HG03378 (cell line): ENCODE data around the gene CHRM4.

ENCODE experiments used
- ATAC-seq: cut with Tn5 transposase; IDR thresholded peaks from one replicate; pipeline ENCODE4 v1.9.1; 2021; ENCODE audit warnings: mild to moderate bottlenecking, moderate library complexity; ENCODE audit not compliant: unreplicated experiment

CHRM4 gene

DNA sequence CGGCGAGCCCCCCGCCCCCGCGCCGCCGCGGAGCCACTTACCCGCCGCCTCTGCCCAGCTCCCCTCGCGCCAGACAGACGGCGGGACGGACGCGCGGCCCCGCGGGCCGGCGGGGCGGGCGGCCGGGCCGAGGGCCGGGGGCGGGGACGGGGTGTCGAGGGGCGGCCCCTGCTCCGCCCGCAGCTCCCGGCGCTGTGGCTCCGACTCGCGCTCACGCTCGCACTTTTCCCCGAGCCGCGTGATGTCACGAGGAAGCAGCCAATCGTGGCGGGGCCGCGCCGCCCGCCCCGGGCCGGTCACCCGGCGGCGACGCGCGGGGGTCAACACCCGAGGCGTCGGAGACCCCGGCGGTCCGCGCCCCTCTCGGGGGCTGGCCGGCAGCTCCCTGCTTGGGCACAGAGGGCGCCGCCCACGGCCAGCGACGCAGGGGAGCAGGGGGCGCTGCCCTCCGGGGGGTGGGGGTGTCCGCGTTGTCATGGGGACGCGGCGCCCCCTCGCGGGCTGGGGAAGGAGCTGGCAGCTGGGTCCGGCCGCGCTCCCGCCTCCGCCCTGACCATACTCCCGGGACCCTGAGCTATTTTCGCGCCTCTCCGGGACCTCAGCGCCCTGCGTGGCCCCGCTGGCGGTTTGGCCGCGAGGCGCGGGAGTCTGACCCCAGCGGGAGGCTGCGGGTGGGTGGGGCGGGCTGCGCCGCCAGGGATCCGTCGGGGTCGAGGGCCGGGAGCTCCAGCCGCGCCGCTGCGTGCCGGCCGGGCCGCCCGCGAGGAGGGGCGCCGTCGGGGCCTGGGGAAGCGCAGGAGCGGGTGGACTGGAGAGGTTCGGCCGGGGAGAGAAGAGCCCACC, at the start of gene CHRM4:
Gene CHRM4 (minus strand): TSS at position 199 of the 843 bp plus-strand sequence. CDS start 5,219 bp downstream, outside the sequence.
- no peak for ATAC-seq

- no peak for ATAC-seq
These were observed 46.6 kb upstream of the CHRM4 start for GRCh38 chr11:46438211-46438610.

DNA sequence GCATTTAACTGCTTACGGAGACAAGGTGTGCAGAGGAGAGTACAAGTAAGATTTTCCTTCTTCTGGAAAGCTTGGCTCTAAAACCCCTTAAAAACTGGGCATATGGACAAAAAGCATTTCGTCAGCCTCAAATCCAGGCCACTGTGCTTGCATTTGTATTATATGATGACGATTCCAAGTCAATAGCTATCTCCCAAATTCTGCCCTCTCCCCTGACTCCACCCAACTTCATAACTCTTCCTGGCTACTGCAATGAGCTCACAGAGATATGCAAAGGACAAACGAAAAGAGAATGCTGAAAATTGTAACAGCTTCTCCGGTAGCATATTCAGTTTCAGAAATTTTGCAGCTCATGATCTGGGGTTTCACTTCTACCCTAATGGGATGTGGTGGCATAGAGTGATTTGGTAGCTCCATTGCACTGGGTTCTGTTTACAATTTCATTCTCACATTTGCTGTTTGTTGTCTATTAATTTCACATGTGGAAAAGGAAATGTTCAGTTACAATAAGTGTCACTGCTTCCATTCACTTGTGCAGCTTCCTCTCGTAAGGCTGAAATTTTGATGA, 45.6 kb upstream of the CHRM4 start:
- ATAC-seq = no peak

- no peak for ATAC-seq
These were observed 44.5 kb upstream of the CHRM4 start for GRCh38 chr11:46436113-46436512.

DNA sequence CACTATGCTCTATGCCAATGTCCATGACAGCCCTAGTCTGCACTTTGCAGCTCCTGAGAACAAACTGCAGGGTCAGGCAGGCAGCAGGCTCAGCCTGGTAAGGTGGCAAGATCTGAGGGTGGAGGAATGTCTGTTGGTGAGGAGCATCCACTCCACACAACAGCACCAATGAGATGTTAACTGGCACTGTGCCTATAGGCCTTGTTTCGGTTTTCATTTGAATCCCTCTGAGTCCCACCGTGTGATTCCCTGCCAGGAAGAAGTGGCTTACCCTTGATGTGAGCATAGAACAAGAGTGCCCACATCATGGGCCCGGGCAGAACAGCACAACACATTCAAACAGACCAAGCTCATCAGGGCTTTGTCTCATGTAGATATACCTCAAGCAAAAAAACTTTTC, 44.1 kb upstream of the CHRM4 start:
- ATAC-seq = no peak

DNA sequence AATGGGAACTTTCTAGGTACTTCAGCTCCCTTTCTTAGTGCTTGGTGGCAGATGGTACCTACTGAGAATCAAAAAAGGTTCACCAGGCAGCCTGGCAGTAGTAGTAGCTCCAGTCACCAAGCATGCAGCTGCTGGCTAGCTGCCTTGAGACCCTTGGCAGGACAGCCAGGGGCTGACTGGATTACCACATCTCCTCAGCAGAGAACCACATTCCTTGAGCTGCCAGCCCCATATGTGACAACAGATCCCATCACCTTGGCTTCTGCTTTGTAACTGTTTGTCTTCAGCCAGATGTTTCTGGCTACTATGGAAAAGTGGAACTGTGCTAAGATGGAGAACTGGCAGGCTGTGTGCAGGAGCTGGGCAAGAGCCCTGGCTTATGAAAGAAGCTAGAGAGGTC, 39.6 kb upstream of the CHRM4 start:
- ATAC-seq = no peak

- ATAC-seq = no peak
These were observed 38.1 kb upstream of the CHRM4 start for GRCh38 chr11:46429717-46430116.

GRCh38 chr11:46427364-46427763, 35.8 kb upstream of the CHRM4 start:
- no peak for ATAC-seq

DNA sequence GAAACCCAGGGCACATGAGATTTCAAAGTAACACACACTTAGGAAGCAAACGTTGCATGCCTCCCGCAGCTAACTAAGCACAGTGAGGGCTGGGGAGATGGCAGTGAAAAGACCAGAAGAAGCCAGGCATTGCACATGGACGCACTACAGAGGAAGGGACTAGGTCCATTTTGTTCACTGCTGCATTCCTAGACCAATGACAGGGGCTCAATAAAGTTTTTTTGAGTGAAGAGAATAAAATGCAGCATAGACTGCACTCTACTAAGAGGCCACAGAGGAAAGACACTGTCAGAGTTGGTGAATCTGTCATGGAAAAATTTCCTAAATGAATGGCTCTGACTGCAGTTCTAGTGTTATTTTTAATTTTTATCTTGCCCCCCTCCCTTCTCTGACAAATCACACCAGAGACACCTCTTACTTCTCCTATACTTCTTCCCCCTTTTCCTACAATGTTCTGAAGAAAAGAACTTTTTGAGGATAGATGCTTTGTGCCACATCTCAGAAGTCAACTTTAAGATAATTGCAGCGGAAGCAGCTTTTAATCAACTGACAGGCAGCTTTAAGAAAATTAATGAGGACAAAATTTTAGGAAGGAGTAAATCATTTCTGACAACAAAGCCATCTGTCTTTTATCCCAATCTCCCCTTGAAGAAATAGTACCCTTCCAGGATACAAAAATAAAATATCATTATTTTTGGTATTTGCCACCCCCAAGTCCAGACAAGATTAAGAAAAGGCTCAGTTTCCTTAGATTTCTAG, 34.8 kb upstream of the CHRM4 start:
- no peak for ATAC-seq

GRCh38 chr11:46422588-46422987, 31.0 kb upstream of the CHRM4 start:
- no peak for ATAC-seq

GRCh38 chr11:46421257-46421880, 29.8 kb upstream of the CHRM4 start:
- no peak for ATAC-seq

GRCh38 chr11:46420513-46420912, 28.9 kb upstream of the CHRM4 start:
- ATAC-seq = no peak

DNA sequence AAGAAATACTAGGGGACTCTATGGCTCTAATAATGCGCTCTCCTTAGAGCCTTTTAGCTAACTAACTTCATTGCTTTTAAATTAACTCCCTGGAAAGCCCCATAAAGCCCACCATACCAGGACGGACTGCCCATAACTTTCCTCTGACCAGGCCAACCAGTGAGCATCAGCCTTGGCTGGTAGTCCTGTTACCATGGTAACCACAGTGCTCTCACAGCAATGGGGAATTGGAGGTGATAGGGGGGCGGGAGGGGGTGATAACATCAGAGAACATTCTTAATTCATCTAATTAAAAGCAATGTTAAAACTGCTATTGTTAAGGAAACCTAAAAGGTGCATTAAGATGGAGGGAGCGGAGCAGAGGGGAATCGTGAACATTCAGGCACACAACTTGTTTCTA, 27.2 kb upstream of the CHRM4 start:
- ATAC-seq = no peak

GRCh38 chr11:46417711-46418110, 26.1 kb upstream of the CHRM4 start:
- ATAC-seq = no peak

DNA sequence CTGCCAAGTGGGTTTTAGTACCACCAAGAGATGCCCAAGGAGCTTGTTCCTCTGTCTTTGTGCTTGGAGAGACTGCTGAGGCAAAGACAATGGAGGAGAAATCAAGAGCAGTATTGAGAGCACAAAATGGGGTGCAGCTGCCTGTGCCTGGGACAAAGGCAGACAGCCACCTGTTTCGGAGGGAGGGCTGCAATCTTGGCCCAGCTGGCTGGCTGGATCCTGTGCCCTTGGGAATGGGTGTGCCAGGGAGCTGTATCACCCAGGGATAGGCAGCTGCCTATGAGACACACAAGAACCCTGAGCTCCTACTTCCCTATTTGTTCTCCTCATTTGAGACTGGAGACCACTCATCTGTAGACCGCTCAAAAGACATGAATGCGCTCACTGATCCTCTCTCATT, 23.3 kb upstream of the CHRM4 start:
- no peak for ATAC-seq

GRCh38 chr11:46414466-46414796, 22.9 kb upstream of the CHRM4 start:
- no peak for ATAC-seq

- ATAC-seq = no peak
These were observed 22.3 kb upstream of the CHRM4 start for GRCh38 chr11:46413760-46414465.

GRCh38 chr11:46410021-46410420, 18.4 kb upstream of the CHRM4 start:
- ATAC-seq = no peak

GRCh38 chr11:46408407-46408986, 16.9 kb upstream of the CHRM4 start:
- no peak for ATAC-seq

DNA sequence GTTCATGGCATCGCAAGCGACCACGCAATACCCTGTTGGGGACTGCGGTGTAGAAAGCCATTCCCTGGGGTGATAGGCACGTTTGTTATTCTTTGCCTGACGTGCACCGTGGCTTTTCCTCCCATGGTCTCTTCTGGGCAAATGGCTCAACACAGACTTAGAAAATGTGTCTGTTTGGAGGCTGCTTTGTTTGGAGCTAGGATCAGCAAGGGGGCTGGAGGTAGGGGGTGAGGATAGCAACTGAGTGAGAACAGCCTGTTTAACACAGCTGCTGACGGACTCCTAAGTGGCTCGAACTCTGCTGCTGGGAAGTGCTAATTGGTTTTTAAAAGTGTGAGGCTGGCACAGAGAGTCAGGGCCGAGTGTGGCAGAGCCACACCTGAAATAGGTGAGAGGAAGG, 16.1 kb upstream of the CHRM4 start:
- no peak for ATAC-seq
